NCI-H1417 (cell line): Measurements from ENCODE around the gene VEZF1.

Source experiments
- DNase-seq, 3 experiments: peaks; one replicate each; lab custom pipeline; 2025; lab: John Stamatoyannopoulos, UW

VEZF1 gene

GRCh38 chr17:57987581-57988300 lies at the start of gene VEZF1:
VEZF1 (minus strand) TSS chr17:57988254; CDS start chr17:57988111, 143 bp downstream.
- DNase-seq = peak; percentile 84 to 92 (median 86)

GRCh38 chr17:58032691-58033415 lies 44.8 kb upstream of the VEZF1 start:
- peak in 1 of 3 experiments; percentile 15 for DNase-seq

- DNase-seq = no peak
These were observed 40.5 kb upstream of the VEZF1 start for GRCh38 chr17:58028578-58028977.

GRCh38 chr17:58020401-58020800 lies 32.3 kb upstream of the VEZF1 start:
- DNase-seq = peak; percentile 11 to 88 (median 55)

GRCh38 chr17:58019521-58019920 lies 31.5 kb upstream of the VEZF1 start:
- peak in 1 of 3 experiments; percentile 44 for DNase-seq

- peak in 1 of 3 experiments; percentile 35 for DNase-seq
These were observed 31.0 kb upstream of the VEZF1 start for GRCh38 chr17:58019039-58019438.

GRCh38 chr17:58010067-58010799 lies 22.2 kb upstream of the VEZF1 start:
- DNase-seq = no peak

GRCh38 chr17:58007781-58008706 lies 20.0 kb upstream of the VEZF1 start:
- DNase-seq = peak; percentile 56 to 91 (median 70)

- peak; percentile 99 to 100 (median 100) for DNase-seq
These were observed 19.1 kb upstream of the VEZF1 start, which contains the start of gene SRSF1 for GRCh38 chr17:58006924-58007780. SRSF1 (minus strand) TSS chr17:58007246; CDS start chr17:58007137, 109 bp downstream.

GRCh38 chr17:58006560-58006923 lies 18.5 kb upstream of the VEZF1 start:
- DNase-seq = peak; percentile 63 to 90 (median 79)

- DNase-seq = peak in 1 of 3 experiments; percentile 40
These were observed 17.9 kb upstream of the VEZF1 start for GRCh38 chr17:58005728-58006559.

GRCh38 chr17:58005031-58005727 lies 17.1 kb upstream of the VEZF1 start:
- DNase-seq = peak in 1 of 3 experiments; percentile 40

GRCh38 chr17:58004060-58004459 lies 16.0 kb upstream of the VEZF1 start:
- no peak for DNase-seq

- no peak for DNase-seq
These were observed 14.9 kb upstream of the VEZF1 start for GRCh38 chr17:58002973-58003372.

GRCh38 chr17:58002154-58002948 lies 14.3 kb upstream of the VEZF1 start:
- DNase-seq = no peak

- no peak for DNase-seq
These were observed 13.5 kb upstream of the VEZF1 start for GRCh38 chr17:58001461-58002124.

- DNase-seq = peak; percentile 32 to 87 (median 74)
These were observed 11.5 kb upstream of the VEZF1 start for GRCh38 chr17:57999496-58000017.
